Liver (tissue), 9 donors: ENCODE measurements around the gene DUOXA2. TPM values are rescaled to one million over a fixed set of nuclear protein-coding genes. Genes with fewer than 3 reads are reported as not detected.
"Not testable (repeated sequence)": the region's sequence is repeated elsewhere in the genome, so short reads cannot be mapped to it uniquely, and the experiment has no call there.

Experiments used
- DNase-seq: peaks from one replicate; pipeline ENCODE4 v3.0.0-alpha.2; 2017; ENCODE audit warnings: low spot score
- H3K27ac ChIP-seq, 2 donors: one replicate each; pipeline ENCODE4 v1.7.0; 2013; ENCODE audit warnings: inconsistent platforms in 2 of 2, low read length in 2 of 2, control low read depth in 1 of 2, low read depth in 1 of 2, mild to moderate bottlenecking in 1 of 2
- H3K27me3 ChIP-seq, 4 donors: one replicate each; pipeline versions ENCODE4 v1.6.1 to v1.7.0; 2013; ENCODE audit warnings: low read length in 3 of 4, inconsistent platforms in 1 of 4, mild to moderate bottlenecking in 1 of 4, moderate library complexity in 1 of 4; ENCODE audit not compliant: control insufficient read depth in 4 of 4, insufficient read depth in 4 of 4
- H3K36me3 ChIP-seq, 4 donors: one replicate each; pipeline versions ENCODE4 v1.6.1 to v1.7.0; 2013; ENCODE audit warnings: low read length in 3 of 4, mild to moderate bottlenecking in 3 of 4, low read depth in 1 of 4, moderate library complexity in 1 of 4; ENCODE audit not compliant: control insufficient read depth in 4 of 4, insufficient read depth in 3 of 4
- H3K4me1 ChIP-seq, 4 donors: one replicate each; pipeline versions ENCODE4 v1.6.1 to v1.7.0; 2013; ENCODE audit warnings: low read length in 3 of 4, mild to moderate bottlenecking in 3 of 4, moderate library complexity in 1 of 4; ENCODE audit not compliant: control insufficient read depth in 4 of 4, insufficient read depth in 4 of 4
- H3K4me3 ChIP-seq, 3 donors: one replicate each; pipeline versions ENCODE4 v1.6.1 to v1.7.0; 2013; ENCODE audit warnings: low read length in 3 of 3, control low read depth in 1 of 3, low read depth in 1 of 3, mild to moderate bottlenecking in 1 of 3
- H3K9ac ChIP-seq, 2 donors: one replicate each; pipeline ENCODE4 v1.7.0; 2013; ENCODE audit warnings: low read length in 2 of 2, mild to moderate bottlenecking in 2 of 2, moderate library complexity in 2 of 2, control low read depth in 1 of 2, low read depth in 1 of 2
- H3K9me3 ChIP-seq, 4 donors: one replicate each; pipeline versions ENCODE4 v1.6.1 to v1.7.0; 2013; ENCODE audit warnings: low read length in 3 of 4; ENCODE audit not compliant: control insufficient read depth in 4 of 4
- CTCF ChIP-seq: fragments of 150-350 bp; IDR thresholded peaks from 2 replicates; pipeline ENCODE4 v1.5.1; 2017; ENCODE audit warnings: improper control_type of control experiment, low read depth, low read length; ENCODE audit not compliant: missing input control
- EGR1 ChIP-seq, 2 donors: IDR thresholded peaks; 2 replicates each; pipeline ENCODE4 v1.6.1; 2016 to 2018; ENCODE audit warnings: antibody characterized with exemption in 2 of 2, low read depth in 2 of 2
- FOXA1 ChIP-seq: IDR thresholded peaks from 2 replicates; pipeline ENCODE4 v1.6.1; 2016; ENCODE audit warnings: antibody characterized with exemption
- FOXA2 ChIP-seq: IDR thresholded peaks from 2 replicates; pipeline ENCODE4 v1.6.1; 2016; ENCODE audit warnings: antibody characterized with exemption
- GABPA ChIP-seq, 2 donors: IDR thresholded peaks in 1 of 2; conservative IDR thresholded peaks in 1 of 2; 2 replicates each; pipeline ENCODE4 v1.6.1; 2016; ENCODE audit warnings: antibody characterized with exemption in 2 of 2, mild to moderate bottlenecking in 1 of 2, moderate library complexity in 1 of 2
- HNF4G ChIP-seq: IDR thresholded peaks from 2 replicates; pipeline ENCODE4 v1.6.1; 2016; ENCODE audit warnings: antibody characterized with exemption
- MAX ChIP-seq: IDR thresholded peaks from 2 replicates; pipeline ENCODE4 v1.6.1; 2016; ENCODE audit warnings: antibody characterized with exemption
- NR2F2 ChIP-seq: IDR thresholded peaks from 2 replicates; pipeline ENCODE4 v1.6.1; 2016; ENCODE audit warnings: antibody characterized with exemption
- RAD21 ChIP-seq, 2 donors: IDR thresholded peaks; 2 replicates each; pipeline ENCODE4 v1.6.1; 2016; ENCODE audit warnings: antibody characterized with exemption in 2 of 2, mild to moderate bottlenecking in 2 of 2
- REST ChIP-seq: IDR thresholded peaks from 2 replicates; pipeline ENCODE4 v1.6.1; 2016; ENCODE audit warnings: antibody characterized with exemption, mild to moderate bottlenecking
- RXRA ChIP-seq, 2 donors: IDR thresholded peaks; 2 replicates each; pipeline ENCODE4 v1.6.1; 2017 to 2018; ENCODE audit warnings: antibody characterized with exemption in 2 of 2, mild to moderate bottlenecking in 1 of 2
- TAF1 ChIP-seq: conservative IDR thresholded peaks from 2 replicates; pipeline ENCODE4 v1.6.1; 2016; ENCODE audit warnings: antibody characterized with exemption, mild to moderate bottlenecking
- YY1 ChIP-seq: IDR thresholded peaks from 2 replicates; pipeline ENCODE4 v1.6.1; 2016; ENCODE audit warnings: antibody characterized with exemption, mild to moderate bottlenecking
- WGBS: extraction: QIAGEN DNeasy Blood & Tissue Kit; methylation state at CpG from one replicate; pipeline ENCODE4 v1.1.7; 2013; 5-methylcytosine and 5-hydroxymethylcytosine counted together
- polyA plus RNA-seq, 2 donors: library from polyadenylated mRNA; stranded (reverse) in 1 of 2; unstranded in 1 of 2; fragments of 200-250 nt in 1 of 2; fragments of >200 nt in 1 of 2; fragmentation: Nextera tagmentation in 1 of 2; extraction: Ambion mirVana in 1 of 2; gene quantifications; one replicate each; pipeline versions ENCODE4 v1.2.1 to v1.2.3, GENCODE V29; 2013 to 2015
- total RNA-seq, 2 donors: library from RNA; depleted of rRNA; stranded (reverse); fragments of >200 nt; gene quantifications; one replicate each; pipeline ENCODE4 v1.2.3, GENCODE V29; 2014
- donor health status: healthy.
- donor health status: healthy.
- donor health status: healthy.
- donor health status: healthy.
- donor health status: healthy.

Gene DUOXA2
- total and polyA plus RNA-seq, 4 donors, result 0.07 TPM; not detected in 3

- no peak overlapping the region for H3K4me3 ChIP-seq
- no peak for TF ChIP-seq YY1
- no peak for TF ChIP-seq CTCF
- H3K9ac ChIP-seq, result no peak overlapping the region
- WGBS, result 94% methylated on average over 7 of the region's 7 CpGs
- H3K27ac ChIP-seq, result no peak overlapping the region
- peaks cover 0 to 7% (median 2%) of the 10 kb centered on the region in 4 donors for H3K4me1 ChIP-seq
- peaks cover 0 to 3% (median 2%) of the 10 kb centered on the region in 4 donors for H3K27me3 ChIP-seq
- H3K9me3 ChIP-seq, result no peaks in the 10 kb centered on the region
- DNase-seq, result no peak
- H3K36me3 ChIP-seq, result no peaks in the 10 kb centered on the region
These were observed 19.9 kb downstream of the DUOXA2 start for GRCh38 chr15:45134046-45134445.

DNA sequence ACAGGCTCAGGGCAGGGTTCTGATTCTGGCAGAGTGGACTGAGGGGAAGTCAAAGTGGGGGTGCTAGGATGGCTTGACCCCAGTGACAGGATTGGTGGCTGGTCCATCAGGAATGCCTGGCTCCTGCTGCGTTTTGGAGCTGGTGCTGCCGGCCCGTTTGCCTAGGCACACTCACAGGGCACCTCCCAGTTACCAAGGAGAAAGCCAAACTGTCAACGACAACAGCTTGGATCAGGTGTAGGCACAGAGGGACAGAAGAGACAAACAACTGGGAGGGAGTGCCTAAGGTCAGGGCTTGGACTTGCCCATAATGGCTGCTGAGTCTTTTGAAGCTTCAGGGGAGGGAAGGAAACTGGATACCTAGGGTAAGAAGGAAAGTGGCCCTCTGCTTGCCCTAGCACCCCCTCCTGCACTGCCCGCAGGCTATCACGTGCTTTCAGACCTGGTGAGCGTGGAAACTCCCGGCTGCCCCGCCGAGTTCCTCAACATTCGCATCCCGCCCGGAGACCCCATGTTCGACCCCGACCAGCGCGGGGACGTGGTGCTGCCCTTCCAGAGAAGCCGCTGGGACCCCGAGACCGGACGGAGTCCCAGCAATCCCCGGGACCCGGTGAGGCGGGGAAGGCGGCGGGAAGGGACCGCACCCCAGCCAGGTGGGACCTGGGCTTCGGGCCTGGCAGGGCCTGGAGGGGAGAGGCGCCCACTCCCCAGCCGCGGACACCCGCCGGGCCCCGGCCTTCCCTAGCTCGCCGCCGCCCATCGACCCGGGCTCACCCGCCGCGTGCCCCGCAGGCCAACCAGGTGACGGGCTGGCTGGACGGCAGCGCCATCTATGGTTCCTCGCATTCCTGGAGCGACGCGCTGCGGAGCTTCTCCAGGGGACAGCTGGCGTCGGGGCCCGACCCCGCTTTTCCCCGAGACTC, 20.8 kb downstream of the DUOXA2 start:
- no peaks in the 10 kb centered on the region for H3K9me3 ChIP-seq
- WGBS, result 8% methylated on average over 57 of the region's 57 CpGs
- peak overlapping the region in 1 of 3 donors; percentile 11 for H3K4me3 ChIP-seq
- H3K4me1 ChIP-seq, result peaks cover 0 to 9% (median 7%) of the 10 kb centered on the region in 4 donors
- peaks cover 0 to 3% (median 2%) of the 10 kb centered on the region in 4 donors for H3K27me3 ChIP-seq
- DNase-seq, result no peak
- H3K36me3 ChIP-seq, result no peaks in the 10 kb centered on the region
- no peak overlapping the region for H3K27ac ChIP-seq
- no peak overlapping the region for H3K9ac ChIP-seq
- TF ChIP-seq RAD21 (IDR thresholded peaks at IDR 0.05), result peak in 1 of 2 donors; percentile 13
- no peak for TF ChIP-seq EGR1 (IDR thresholded peaks at IDR 0.05; ENCODE audit: low read depth in 2 of 2)

- not testable (repeated sequence) for H3K4me3 ChIP-seq, H3K9me3 ChIP-seq, H3K27me3 ChIP-seq, H3K36me3 ChIP-seq, H3K9ac ChIP-seq, H3K27ac ChIP-seq, H3K4me1 ChIP-seq, DNase-seq
- WGBS, result 31% methylated on average over 9 of the region's 37 CpGs
These were observed 21.7 kb downstream of the DUOXA2 start for GRCh38 chr15:45135705-45136377.

- H3K4me3 ChIP-seq, result no peak overlapping the region
- H3K9ac ChIP-seq, result no peak overlapping the region
- H3K9me3 ChIP-seq, result no peaks in the 10 kb centered on the region
- no peak for DNase-seq
- no peak overlapping the region for H3K27ac ChIP-seq
- H3K27me3 ChIP-seq, result peaks cover 0 to 3% (median 2%) of the 10 kb centered on the region in 4 donors
- peaks cover 0 to 9% (median 7%) of the 10 kb centered on the region in 4 donors for H3K4me1 ChIP-seq
- 40% methylated on average over 10 of the region's 10 CpGs for WGBS
- H3K36me3 ChIP-seq, result no peaks in the 10 kb centered on the region
- TF ChIP-seq FOXA2, result no peak
- TF ChIP-seq TAF1, result no peak
- TF ChIP-seq YY1, result no peak
- TF ChIP-seq RXRA (IDR thresholded peaks at IDR 0.05), result no peak
- no peak for TF ChIP-seq REST
- no peak for TF ChIP-seq HNF4G
- no peak for TF ChIP-seq FOXA1
- TF ChIP-seq NR2F2, result no peak
- no peak for TF ChIP-seq MAX
- no peak for TF ChIP-seq GABPA (IDR thresholded peaks at IDR 0.05 in 1 of 2, conservative IDR thresholded peaks at IDR 0.05 in 1 of 2)
- no peak for TF ChIP-seq CTCF
- no peak for TF ChIP-seq RAD21 (IDR thresholded peaks at IDR 0.05)
These were observed 22.2 kb downstream of the DUOXA2 start for GRCh38 chr15:45136378-45136764.
